GM12878 (cell line): Measurements from ENCODE around the gene FAP. TPM values are rescaled to one million over a fixed set of nuclear protein-coding genes. Genes with fewer than 3 reads are reported as not detected.

Source experiments
- ATAC-seq: fragments of 200-7000 bp; cut with Tn5 transposase; 3 replicates; pipeline ENCODE4 v1.9.1; 2020; ENCODE audit warnings: mild to moderate bottlenecking, moderate library complexity
- BruUV-seq: library from RNA; stranded (reverse); fragments of 400-500 nt; replicated peaks from 2 replicates; lab custom pipeline; 2021; lab: Mats Ljungman, UMichigan
- CTCF ChIA-PET: fragments of 300-600 bp; sonication (Branson Sonifier 250); formaldehyde crosslinking; extraction: SDS; loops from one replicate; lab custom pipeline; 2021; ENCODE audit warnings: inconsistent platforms; lab: Yijun Ruan, JAX
- POLR2A ChIA-PET: fragments of 350-600 bp; formaldehyde crosslinking; extraction: SDS; loops from one replicate; lab custom pipeline; 2021; ENCODE audit warnings: inconsistent platforms; lab: Charles Lee
- RAD21 ChIA-PET: fragments of 300-600 bp; sonication (Branson Sonifier 250); formaldehyde crosslinking; loops from one replicate; lab custom pipeline; 2023; ENCODE audit warnings: antibody characterized with exemption; ENCODE audit not compliant: unreplicated experiment; lab: Charles Lee
- SMC1A ChIA-PET: fragments of 300-600 bp; sonication (Branson Sonifier 250); formaldehyde crosslinking; loops from one replicate; lab custom pipeline; 2023; ENCODE audit not compliant: unreplicated experiment, uncharacterized antibody; lab: Charles Lee
- DNase-seq: peaks from one replicate; pipeline ENCODE4 v3.0.0-alpha.2; 2011; ENCODE audit warnings: low read depth, low spot score
- FAIRE-seq: peaks from 3 replicates; lab custom pipeline; 2011; peaks lifted over from hg19 to GRCh38; lab: Jason Lieb, UNC
- H2AFZ ChIP-seq: 2 replicates; pipeline ENCODE4 v1.6.0; 2011; ENCODE audit warnings: low read depth, low read length, control low read depth; ENCODE audit not compliant: control insufficient read depth
- H3K27ac ChIP-seq: 2 replicates; pipeline ENCODE4 v1.5.1; 2011; ENCODE audit warnings: control low read depth; ENCODE audit not compliant: control insufficient read depth, insufficient read depth
- H3K27me3 ChIP-seq, 2 experiments: replicated peaks in 1 of 2; 2 replicates each; pipeline versions ENCODE4 v1.6.0 to v1.6.1; 2011; ENCODE audit warnings: low read length in 1 of 2; ENCODE audit not compliant: control insufficient read depth in 2 of 2, insufficient read depth in 2 of 2
- H3K36me3 ChIP-seq, 2 experiments: 2 replicates each; pipeline ENCODE4 v1.5.1; 2011; ENCODE audit warnings: low read length in 1 of 2; ENCODE audit not compliant: control insufficient read depth in 2 of 2, insufficient read depth in 2 of 2
- H3K4me1 ChIP-seq: 2 replicates; pipeline ENCODE4 v1.6.1; 2011; ENCODE audit warnings: mild to moderate bottlenecking, low read length, moderate library complexity, mixed read lengths; ENCODE audit not compliant: control insufficient read depth, insufficient read depth
- H3K4me2 ChIP-seq: 2 replicates; pipeline ENCODE4 v1.6.0; 2011; ENCODE audit warnings: control low read depth; ENCODE audit not compliant: control insufficient read depth, insufficient read depth
- H3K4me3 ChIP-seq: fragments of 200-600 bp; sonication (generic); 2 replicates; pipeline ENCODE4 v1.5.1; 2016
- H3K79me2 ChIP-seq: 2 replicates; pipeline ENCODE4 v1.6.0; 2011; ENCODE audit warnings: low read length; ENCODE audit not compliant: control insufficient read depth, insufficient read depth
- H3K9ac ChIP-seq: 2 replicates; pipeline ENCODE4 v1.8.0; 2011; ENCODE audit warnings: low read length, control low read depth, mixed read lengths; ENCODE audit not compliant: control insufficient read depth, insufficient read depth
- H3K9me3 ChIP-seq: replicated peaks from 3 replicates; pipeline ENCODE4 v1.5.1; 2011; ENCODE audit warnings: mild to moderate bottlenecking, low read length; ENCODE audit not compliant: control insufficient read depth, insufficient read depth
- H4K20me1 ChIP-seq: 2 replicates; pipeline ENCODE4 v1.6.0; 2011; ENCODE audit not compliant: control insufficient read depth, insufficient read depth
- BCL11A ChIP-seq: IDR thresholded peaks from 2 replicates; pipeline ENCODE4 v1.6.1; 2011; ENCODE audit warnings: low read depth, low read length
- CBFB ChIP-seq: IDR thresholded peaks from 2 replicates; pipeline ENCODE4 v1.6.1; 2016; ENCODE audit warnings: antibody characterized with exemption, low read depth
- CHD4 ChIP-seq: fragments of 200-600 bp; sonication (generic); IDR thresholded peaks from 2 replicates; pipeline ENCODE4 v1.6.1; 2016; ENCODE audit warnings: mild to moderate bottlenecking
- CREB1 ChIP-seq: IDR thresholded peaks from 2 replicates; pipeline ENCODE4 v1.6.1; 2012; ENCODE audit warnings: low read depth, mild to moderate bottlenecking, inconsistent platforms
- ETV6 ChIP-seq, 2 experiments: fragments of 450-650 bp in 1 of 2; IDR thresholded peaks in 1 of 2; conservative IDR thresholded peaks in 1 of 2; 2 replicates each; pipeline ENCODE4 v1.6.1; 2014; ENCODE audit warnings: antibody characterized with exemption in 1 of 2, borderline replicate concordance in 1 of 2, low read depth in 1 of 2, mild to moderate bottlenecking in 1 of 2, moderate library complexity in 1 of 2
- IKZF1 ChIP-seq: fragments of 450-650 bp; conservative IDR thresholded peaks from 2 replicates; pipeline ENCODE4 v1.6.1; 2017; ENCODE audit warnings: antibody characterized with exemption, mild to moderate bottlenecking
- IKZF2 ChIP-seq, 2 experiments: fragments of 450-650 bp; IDR thresholded peaks; 2 replicates each; pipeline ENCODE4 v1.6.1; 2017; ENCODE audit warnings: mild to moderate bottlenecking in 2 of 2, moderate library complexity in 2 of 2
- LARP7 ChIP-seq: fragments of 450-650 bp; IDR thresholded peaks from 2 replicates; pipeline ENCODE4 v1.6.1; 2017; ENCODE audit warnings: mild to moderate bottlenecking
- MTA2 ChIP-seq: fragments of 450-650 bp; IDR thresholded peaks from 2 replicates; pipeline ENCODE4 v1.6.1; 2016; ENCODE audit warnings: low read depth, mild to moderate bottlenecking, moderate library complexity
- NBN ChIP-seq: fragments of 450-650 bp; IDR thresholded peaks from 2 replicates; pipeline ENCODE4 v1.6.1; 2016
- NR2C2 ChIP-seq: IDR thresholded peaks from 2 replicates; pipeline ENCODE4 v1.6.1; 2011; ENCODE audit warnings: borderline replicate concordance, low read depth; ENCODE audit not compliant: control insufficient read depth, insufficient read length
- NRF1 ChIP-seq: conservative IDR thresholded peaks from 2 replicates; pipeline ENCODE4 v1.6.1; 2011; ENCODE audit warnings: mild to moderate bottlenecking, low read depth, low read length, improper control_type of control experiment
- PAX5 ChIP-seq: IDR thresholded peaks from 2 replicates; pipeline ENCODE4 v1.6.1; 2011; ENCODE audit warnings: low read depth, low read length, borderline replicate concordance
- RBBP5 ChIP-seq: fragments of 200-600 bp; sonication (generic); conservative IDR thresholded peaks from 2 replicates; pipeline ENCODE4 v1.6.1; 2016
- RELB ChIP-seq: fragments of 450-650 bp; IDR thresholded peaks from 2 replicates; pipeline ENCODE4 v1.6.1; 2017; ENCODE audit warnings: low read depth, mild to moderate bottlenecking, moderate library complexity
- SP1 ChIP-seq: IDR thresholded peaks from one replicate; pipeline ENCODE4 v1.6.1; 2011; ENCODE audit warnings: low read depth, low read length
- STAT1 ChIP-seq: fragments of 450-650 bp; conservative IDR thresholded peaks from 2 replicates; pipeline ENCODE4 v1.6.1; 2014; ENCODE audit warnings: antibody characterized with exemption, mild to moderate bottlenecking
- YY1 ChIP-seq: IDR thresholded peaks from 2 replicates; pipeline ENCODE4 v1.6.1; 2011; ENCODE audit warnings: low read depth, mild to moderate bottlenecking, low read length
- ZBTB11 ChIP-seq: fragments of 450-650 bp; formaldehyde crosslinking; IDR thresholded peaks from 2 replicates; pipeline ENCODE4 v1.5.0; 2022; ENCODE audit warnings: mild to moderate bottlenecking, missing genetic modification characterization
- ZNF24 ChIP-seq: fragments of 450-650 bp; IDR thresholded peaks from 2 replicates; pipeline ENCODE4 v1.6.1; 2017; ENCODE audit warnings: antibody characterized with exemption, mild to moderate bottlenecking
- WGBS: methylation state at CpG from one replicate; pipeline ENCODE4 v1.1.6; 2016; ENCODE audit warnings: low lambda C conversion rate; ENCODE audit not compliant: insufficient replicate concordance, insufficient coverage; ENCODE audit errors: missing lambda C conversion rate; 5-methylcytosine and 5-hydroxymethylcytosine counted together
- in situ Hi-C: fragments of 300-500 bp; cut with MboI; formaldehyde crosslinking; loops from 9 replicates; pipeline ENCODE4 v1.14.3; 2018; ENCODE audit warnings: mixed read lengths
- intact Hi-C: fragments of 100-400 bp; cut with micrococcal nuclease; formaldehyde crosslinking; loops from one replicate; pipeline ENCODE4 v1.14.2; 2022; ENCODE audit not compliant: unreplicated experiment
- polyA plus RNA-seq, 11 experiments: library from polyadenylated mRNA; depleted of rRNA in 4 of 11; unstranded in 6 of 11; stranded (reverse) in 5 of 11; fragments of >200 nt; fragmentation: Nextera tagmentation in 4 of 11; fragmentation: Illumina TruSeq in 1 of 11; extraction: Ambion mirVana in 4 of 11; extraction: Trizol in 1 of 11; gene quantifications; 1 replicate in 1 of 11; 2 replicates in 10 of 11; pipeline versions ENCODE4 v1.2.1 to v1.2.3, GENCODE V29; 2011 to 2016; ENCODE audit warnings: inconsistent platforms in 2 of 11, missing spikeins in 2 of 11, low read depth in 1 of 11
- total RNA-seq, 4 experiments: library from RNA; depleted of rRNA in 3 of 4; stranded (reverse); fragments of >200 nt in 3 of 4; fragmentation: Illumina TruSeq in 1 of 4; extraction: Trizol in 1 of 4; gene quantifications; 2 replicates each; pipeline versions ENCODE4 v1.2.1 to v1.2.3, GENCODE V29; 2013 to 2021

Gene FAP
- total and polyA plus RNA-seq, 10 of the 15 experiments (the other 5 are each of a cell fraction or from before 2014, with no cell fraction given): 0.16 TPM; not detected in 9

DNA sequence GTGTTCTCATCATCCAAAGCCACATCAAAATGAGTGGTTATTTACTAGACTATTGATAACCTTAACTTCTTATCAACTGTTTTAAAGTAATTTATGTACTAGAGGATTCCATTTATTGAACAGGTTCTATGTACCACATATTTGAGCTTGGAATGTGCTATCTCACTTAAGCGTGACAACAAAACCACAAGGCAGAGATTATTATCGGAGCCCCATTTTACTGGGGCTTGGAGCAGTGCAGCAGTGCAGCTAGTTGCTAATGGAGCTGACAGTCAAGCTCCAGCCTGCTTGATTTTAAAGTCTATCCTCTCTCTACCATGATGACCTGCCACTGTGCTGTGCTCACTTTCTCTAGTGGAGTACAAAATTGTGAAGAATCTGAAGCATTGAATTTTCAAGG lies 115.8 kb downstream of the FAP start (continued):
- TF ChIP-seq ETV6 (conservative IDR thresholded peaks at IDR 0.05 in 1 of 2, IDR thresholded peaks at IDR 0.05 in 1 of 2; ENCODE audit: borderline replicate concordance in 1 of 2, low read depth in 1 of 2) (no peak), ZNF24 (no peak), YY1 (no peak), NRF1 (no peak), STAT1 (no peak)

DNA sequence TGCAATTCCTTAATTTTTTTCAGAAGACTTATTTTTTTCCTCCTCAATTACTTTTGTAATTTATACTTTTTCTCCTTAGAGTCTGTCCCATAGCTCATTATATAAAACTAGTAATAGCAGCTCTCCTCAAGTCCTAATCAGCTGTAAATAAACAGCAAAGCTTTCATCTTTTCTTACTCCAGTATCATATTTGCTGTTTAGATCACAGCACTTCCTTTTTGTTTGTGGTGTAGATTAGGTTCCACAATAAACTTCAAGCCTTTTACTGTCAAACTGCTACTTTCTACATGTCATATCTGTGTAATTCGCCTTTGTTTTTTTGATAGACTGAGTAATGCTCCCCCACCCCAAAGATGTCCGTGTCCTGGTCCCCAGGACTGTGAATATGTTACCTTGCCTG lies 116.7 kb downstream of the FAP start:
- H3K79me2 ChIP-seq: no peaks in the 10 kb centered on the region
- no peaks in the 10 kb centered on the region for H3K27me3 ChIP-seq
- WGBS: 22% methylated on average over 2 of the region's 2 CpGs
- no peak overlapping the region for H3K9ac ChIP-seq
- intact Hi-C loops: loop anchor here (2.0 kb wide), 1 partner anchor 540 kb away; no protein-coding TSS in a partner anchor
- in situ Hi-C loops: loop anchor here (5.0 kb wide), 1 partner anchor 124 kb away; no protein-coding TSS in a partner anchor
- H3K27ac ChIP-seq: no peak overlapping the region
- peaks cover 7% of the 10 kb centered on the region; the same call in 1 of the 2 replicates for H3K4me1 ChIP-seq
- no peak overlapping the region for H3K4me3 ChIP-seq
- ChIA-PET CTCF (interaction anchor here (0.6 to 4.3 kb wide), 27 partner anchors 9 to 539 kb away, joined by 3 to 79 read pairs (median 6); partner anchors contain the start of gene GCG), RAD21 (interaction anchor here (0.7 to 3.8 kb wide), 24 partner anchors 10 to 221 kb away, joined by 3 to 29 read pairs (median 4); partner anchors contain the start of gene DPP4), POLR2A (interaction anchor here (1.6 to 1.7 kb wide), 2 partner anchors 53 to 68 kb away, joined by 4 to 7 read pairs; no protein-coding TSS in a partner anchor), SMC1A (interaction anchor here (0.6 to 3.9 kb wide), 38 partner anchors 9 to 540 kb away, joined by 3 to 90 read pairs (median 5); partner anchors contain the start of gene DPP4)
- peak; percentile 52 for ATAC-seq
- no peaks in the 10 kb centered on the region for H3K9me3 ChIP-seq
- H3K4me2 ChIP-seq: no peak overlapping the region
- H2AFZ ChIP-seq: no peak overlapping the region
- no peak for FAIRE-seq
- BruUV-seq: no TSS peak
- no peaks in the 10 kb centered on the region for H4K20me1 ChIP-seq
- DNase-seq: no peak
- H3K36me3 ChIP-seq: no peaks in the 10 kb centered on the region
- TF ChIP-seq CREB1: no peak
- no peak for TF ChIP-seq CHD4
- peak; percentile 86 for TF ChIP-seq MTA2
- TF ChIP-seq NR2C2: no peak
- TF ChIP-seq SP1: no peak
- no peak for TF ChIP-seq LARP7
- 0 out of 2 replicates have a peak, but pooled peaks have one; percentile 13 for TF ChIP-seq IKZF1
- peak; percentile 8 to 21; a peak in 2 of 4 replicates for TF ChIP-seq IKZF2 (IDR thresholded peaks at IDR 0.05)
- TF ChIP-seq NBN: 0 out of 2 replicates have a peak, but pooled peaks have one; percentile 15
- TF ChIP-seq PAX5: no peak
- no peak for TF ChIP-seq CBFB
- 0 out of 2 replicates have a peak, but pooled peaks have one; percentile 31 for TF ChIP-seq RELB
- TF ChIP-seq RBBP5: no peak
- TF ChIP-seq BCL11A: 0 out of 2 replicates have a peak, but pooled peaks have one; percentile 11
- TF ChIP-seq ZBTB11 (CRISPR knock-in tag): no peak
